ENCODE measurements around the gene ARFGEF2. TPM values are rescaled to one million over a fixed set of nuclear protein-coding genes. Genes with fewer than 3 reads are reported as not detected.

ARFGEF2 gene
- total RNA-seq, 1 donor from 2014 or later = 36.1 TPM

GRCh38 chr20:48924756-48925109, 3.2 kb downstream of the ARFGEF2 start:
- FAIRE-seq = no peak
- no peaks in the 10 kb centered on the region for H3K36me3 ChIP-seq (ENCODE audit: control insufficient read depth, insufficient read depth, low read length)
- H3K4me3 ChIP-seq (ENCODE audit: low read depth, low read length) = no peak overlapping the region

GRCh38 chr20:48926267-48926666, 4.8 kb downstream of the ARFGEF2 start:
- Histone ChIP-seq H3K36me3 (ENCODE audit: control insufficient read depth, insufficient read depth, low read length) (peaks cover 1% of the 10 kb centered on the region), H3K4me3 (ENCODE audit: low read depth, low read length) (no peak overlapping the region), H3K27me3 (ENCODE audit: control insufficient read depth, insufficient read depth, low read length) (no peaks in the 10 kb centered on the region)
- FAIRE-seq = no peak
- TF ChIP-seq CTCF (IDR thresholded peaks at IDR 0.05; ENCODE audit: insufficient read depth, low read length, severe bottlenecking) = no peak
- DNase-seq (ENCODE audit: low read depth) = no peak

More at GRCh38 chr20:48924756-48925109, 3.2 kb downstream of the ARFGEF2 start:
- H3K27me3 ChIP-seq (ENCODE audit: control insufficient read depth, insufficient read depth, low read length) = no peaks in the 10 kb centered on the region
- no peak for DNase-seq (ENCODE audit: low read depth)
- no peak for TF ChIP-seq CTCF (IDR thresholded peaks at IDR 0.05; ENCODE audit: insufficient read depth, low read length, severe bottlenecking)

GRCh38 chr20:48926821-48927220, 5.3 kb downstream of the ARFGEF2 start:
- no peak for TF ChIP-seq CTCF (IDR thresholded peaks at IDR 0.05; ENCODE audit: insufficient read depth, low read length, severe bottlenecking)
- peaks cover 1% of the 10 kb centered on the region for H3K36me3 ChIP-seq (ENCODE audit: control insufficient read depth, insufficient read depth, low read length)
- FAIRE-seq = no peak

GRCh38 chr20:48928832-48929725, 7.6 kb downstream of the ARFGEF2 start:
- Histone ChIP-seq H3K36me3 (ENCODE audit: control insufficient read depth, insufficient read depth, low read length) (peaks cover 1% of the 10 kb centered on the region), H3K27me3 (ENCODE audit: control insufficient read depth, insufficient read depth, low read length) (no peaks in the 10 kb centered on the region), H3K4me3 (ENCODE audit: low read depth, low read length) (no peak overlapping the region)
- no peak for TF ChIP-seq CTCF (IDR thresholded peaks at IDR 0.05; ENCODE audit: insufficient read depth, low read length, severe bottlenecking)
- FAIRE-seq = no peak
- no peak for DNase-seq (ENCODE audit: low read depth)

More at GRCh38 chr20:48926821-48927220, 5.3 kb downstream of the ARFGEF2 start:
- Histone ChIP-seq H3K4me3 (ENCODE audit: low read depth, low read length) (no peak overlapping the region), H3K27me3 (ENCODE audit: control insufficient read depth, insufficient read depth, low read length) (no peaks in the 10 kb centered on the region)
- DNase-seq (ENCODE audit: low read depth) = no peak

- Histone ChIP-seq H3K36me3 (ENCODE audit: control insufficient read depth, insufficient read depth, low read length) (peaks cover 1% of the 10 kb centered on the region), H3K27me3 (ENCODE audit: control insufficient read depth, insufficient read depth, low read length) (no peaks in the 10 kb centered on the region), H3K4me3 (ENCODE audit: low read depth, low read length) (no peak overlapping the region)
- DNase-seq (ENCODE audit: low read depth) = no peak
- TF ChIP-seq CTCF (IDR thresholded peaks at IDR 0.05; ENCODE audit: insufficient read depth, low read length, severe bottlenecking) = no peak
- no peak for FAIRE-seq
These were observed 8.5 kb downstream of the ARFGEF2 start for GRCh38 chr20:48930035-48930434.

Measured in bronchial epithelial cell (primary cell).